SJSA1 (cell line): Measurements from ENCODE around the gene PLEKHA6. TPM values are rescaled to one million over a fixed set of nuclear protein-coding genes. Genes with fewer than 3 reads are reported as not detected.
"Not testable (repeated sequence)": the region's sequence is repeated elsewhere in the genome, so short reads cannot be mapped to it uniquely, and the experiment has no call there.

Experiments
- DNase-seq, 2 experiments: peaks; one replicate each; pipeline ENCODE4 v3.0.0-alpha.2; 2015 to 2020; ENCODE audit warnings: low spot score in 2 of 2, low read depth in 1 of 2
- H3K27ac ChIP-seq: fragments of 250-450 bp; sonication (Bioruptor Pico); 2 replicates; pipeline ENCODE4 v1.5.1; 2020; ENCODE audit warnings: mild to moderate bottlenecking, moderate library complexity
- H3K27me3 ChIP-seq: fragments of 250-450 bp; sonication (Bioruptor Pico); replicated peaks from 2 replicates; pipeline ENCODE4 v1.5.1; 2020; ENCODE audit warnings: mild to moderate bottlenecking, moderate library complexity
- H3K36me3 ChIP-seq: fragments of 250-450 bp; sonication (Bioruptor Pico); 2 replicates; pipeline ENCODE4 v1.5.1; 2020; ENCODE audit warnings: mild to moderate bottlenecking
- H3K4me1 ChIP-seq: fragments of 250-450 bp; sonication (Bioruptor Pico); replicated peaks from 2 replicates; pipeline ENCODE4 v1.6.1; 2021; ENCODE audit warnings: mild to moderate bottlenecking
- H3K4me3 ChIP-seq: fragments of 250-450 bp; sonication (Bioruptor Pico); 2 replicates; pipeline ENCODE4 v1.5.1; 2020; ENCODE audit warnings: mild to moderate bottlenecking
- H3K9me3 ChIP-seq: fragments of 250-450 bp; sonication (Bioruptor Pico); replicated peaks from 2 replicates; pipeline ENCODE4 v1.5.1; 2020; ENCODE audit warnings: mild to moderate bottlenecking
- total RNA-seq: library from RNA; depleted of rRNA; stranded (reverse); fragments of >200 nt; shearing (Covaris generic); gene quantifications from 2 replicates; pipeline ENCODE4 v1.2.3, GENCODE V29; 2014

The PLEKHA6 gene
- total RNA-seq, 1 experiment from 2014 or later, result 0.76 TPM

- Histone ChIP-seq H3K4me3 (no peak overlapping the region), H3K27me3 (no peaks in the 10 kb centered on the region), H3K36me3 (no peaks in the 10 kb centered on the region), H3K4me1 (peaks cover 32% of the 10 kb centered on the region), H3K27ac (no peak overlapping the region), H3K9me3 (no peaks in the 10 kb centered on the region)
- DNase-seq, result no peak
Observed at GRCh38 chr1:204314893-204315658, 44.7 kb downstream of the PLEKHA6 start.

- Histone ChIP-seq H3K36me3 (no peaks in the 10 kb centered on the region), H3K4me3 (no peak overlapping the region), H3K4me1 (peaks cover 27% of the 10 kb centered on the region), H3K27me3 (no peaks in the 10 kb centered on the region), H3K9me3 (no peaks in the 10 kb centered on the region), H3K27ac (no peak overlapping the region)
- DNase-seq, result no peak
Observed at GRCh38 chr1:204314171-204314892, 45.4 kb downstream of the PLEKHA6 start.

GRCh38 chr1:204313675-204314074 is 46.1 kb downstream of the PLEKHA6 start:
- Histone ChIP-seq H3K4me3 (no peak overlapping the region), H3K27me3 (no peaks in the 10 kb centered on the region), H3K9me3 (no peaks in the 10 kb centered on the region), H3K36me3 (no peaks in the 10 kb centered on the region), H3K27ac (no peak overlapping the region), H3K4me1 (peaks cover 27% of the 10 kb centered on the region)
- DNase-seq, result no peak

DNA sequence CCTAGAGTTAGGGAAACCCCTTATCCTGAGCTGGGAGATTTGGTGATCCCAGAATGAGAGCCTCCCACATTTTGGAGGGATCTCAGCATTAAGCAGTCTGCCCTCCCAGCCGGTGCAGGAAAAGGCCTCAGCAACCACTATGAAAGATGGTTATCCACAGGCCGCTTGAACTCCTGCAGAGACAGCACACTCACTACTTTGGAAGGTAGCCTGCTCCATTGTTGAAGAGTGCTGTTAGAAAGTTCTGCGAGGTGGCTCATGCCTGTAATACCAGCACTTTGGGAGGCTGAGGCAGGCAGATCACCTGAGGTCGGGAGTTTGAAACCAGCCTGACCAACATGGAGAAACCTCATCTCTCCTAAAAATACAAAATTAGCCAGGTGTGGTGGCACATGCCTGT is 48.8 kb downstream of the PLEKHA6 start:
- peaks cover 30% of the 10 kb centered on the region for H3K4me1 ChIP-seq
- H3K36me3 ChIP-seq, H3K4me3 ChIP-seq, H3K27ac ChIP-seq, H3K27me3 ChIP-seq, DNase-seq, H3K9me3 ChIP-seq: not testable (repeated sequence)

DNA sequence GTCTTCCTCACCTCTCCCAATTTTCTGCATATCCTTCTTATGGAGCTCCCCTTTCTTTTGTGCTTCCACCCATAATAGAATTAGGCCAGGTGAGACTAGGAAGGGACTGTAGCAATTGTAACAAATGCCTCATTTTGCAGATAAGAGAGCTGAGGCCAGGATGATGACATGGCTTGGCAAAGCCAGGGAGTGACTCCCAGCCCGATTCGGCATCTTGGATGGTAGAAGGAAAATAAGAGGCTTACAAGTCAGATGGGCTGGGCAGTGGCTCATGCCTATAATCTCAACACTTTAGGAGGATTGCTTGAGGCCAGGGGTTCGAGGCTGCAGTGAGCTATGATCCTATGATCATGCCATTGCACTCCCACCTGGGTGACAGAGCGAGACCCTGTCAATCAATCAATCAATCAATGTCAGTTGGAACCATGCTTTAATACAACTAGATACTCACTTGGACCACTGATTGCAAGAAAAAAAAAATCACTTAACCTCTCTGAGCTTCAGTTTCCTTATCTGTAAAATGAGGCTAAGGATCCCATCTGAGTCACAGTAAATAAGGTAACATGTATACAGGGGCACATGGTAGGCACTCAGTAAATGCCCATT is 51.6 kb downstream of the PLEKHA6 start:
- no peak overlapping the region for H3K27ac ChIP-seq
- H3K27me3 ChIP-seq, result no peaks in the 10 kb centered on the region
- H3K36me3 ChIP-seq, result no peaks in the 10 kb centered on the region
- DNase-seq, result no peak
- no peaks in the 10 kb centered on the region for H3K9me3 ChIP-seq
- peaks cover 35% of the 10 kb centered on the region for H3K4me1 ChIP-seq
- H3K4me3 ChIP-seq, result no peak overlapping the region

- no peak for DNase-seq
- Histone ChIP-seq H3K27ac (no peak overlapping the region), H3K27me3 (no peaks in the 10 kb centered on the region), H3K36me3 (no peaks in the 10 kb centered on the region), H3K4me3 (no peak overlapping the region), H3K4me1 (peaks cover 34% of the 10 kb centered on the region), H3K9me3 (no peaks in the 10 kb centered on the region)
Observed at GRCh38 chr1:204307334-204307883, 52.3 kb downstream of the PLEKHA6 start.

GRCh38 chr1:204306076-204306475 is 53.7 kb downstream of the PLEKHA6 start:
- no peaks in the 10 kb centered on the region for H3K27me3 ChIP-seq
- no peaks in the 10 kb centered on the region for H3K36me3 ChIP-seq
- H3K9me3 ChIP-seq, result no peaks in the 10 kb centered on the region
- H3K27ac ChIP-seq, result no peak overlapping the region
- peaks cover 34% of the 10 kb centered on the region for H3K4me1 ChIP-seq
- DNase-seq, result no peak
- no peak overlapping the region for H3K4me3 ChIP-seq

GRCh38 chr1:204304067-204304466 is 55.7 kb downstream of the PLEKHA6 start:
- H3K9me3 ChIP-seq, result no peaks in the 10 kb centered on the region
- peaks cover 28% of the 10 kb centered on the region for H3K4me1 ChIP-seq
- no peak overlapping the region for H3K4me3 ChIP-seq
- DNase-seq, result peak in 1 of 2 experiments; percentile 39
- H3K27me3 ChIP-seq, result no peaks in the 10 kb centered on the region
- H3K27ac ChIP-seq, result 0 out of 2 replicates have a peak overlapping the region, but pooled peaks have one; percentile 27
- H3K36me3 ChIP-seq, result no peaks in the 10 kb centered on the region

GRCh38 chr1:204302769-204303168 is 57.0 kb downstream of the PLEKHA6 start:
- no peak overlapping the region for H3K4me3 ChIP-seq
- no peaks in the 10 kb centered on the region for H3K9me3 ChIP-seq
- H3K27me3 ChIP-seq, result no peaks in the 10 kb centered on the region
- H3K4me1 ChIP-seq, result peaks cover 18% of the 10 kb centered on the region
- DNase-seq, result no peak
- H3K27ac ChIP-seq, result no peak overlapping the region
- H3K36me3 ChIP-seq, result no peaks in the 10 kb centered on the region

GRCh38 chr1:204301171-204301957 is 58.4 kb downstream of the PLEKHA6 start:
- Histone ChIP-seq H3K4me1 (peaks cover 26% of the 10 kb centered on the region), H3K27ac (no peak overlapping the region), H3K27me3 (no peaks in the 10 kb centered on the region), H3K9me3 (no peaks in the 10 kb centered on the region), H3K4me3 (no peak overlapping the region), H3K36me3 (no peaks in the 10 kb centered on the region)
- DNase-seq, result no peak

GRCh38 chr1:204299814-204300365 is 59.8 kb downstream of the PLEKHA6 start:
- Histone ChIP-seq H3K9me3 (no peaks in the 10 kb centered on the region), H3K4me3 (no peak overlapping the region), H3K4me1 (peaks cover 41% of the 10 kb centered on the region), H3K36me3 (no peaks in the 10 kb centered on the region), H3K27ac (no peak overlapping the region), H3K27me3 (no peaks in the 10 kb centered on the region)
- DNase-seq, result no peak

DNA sequence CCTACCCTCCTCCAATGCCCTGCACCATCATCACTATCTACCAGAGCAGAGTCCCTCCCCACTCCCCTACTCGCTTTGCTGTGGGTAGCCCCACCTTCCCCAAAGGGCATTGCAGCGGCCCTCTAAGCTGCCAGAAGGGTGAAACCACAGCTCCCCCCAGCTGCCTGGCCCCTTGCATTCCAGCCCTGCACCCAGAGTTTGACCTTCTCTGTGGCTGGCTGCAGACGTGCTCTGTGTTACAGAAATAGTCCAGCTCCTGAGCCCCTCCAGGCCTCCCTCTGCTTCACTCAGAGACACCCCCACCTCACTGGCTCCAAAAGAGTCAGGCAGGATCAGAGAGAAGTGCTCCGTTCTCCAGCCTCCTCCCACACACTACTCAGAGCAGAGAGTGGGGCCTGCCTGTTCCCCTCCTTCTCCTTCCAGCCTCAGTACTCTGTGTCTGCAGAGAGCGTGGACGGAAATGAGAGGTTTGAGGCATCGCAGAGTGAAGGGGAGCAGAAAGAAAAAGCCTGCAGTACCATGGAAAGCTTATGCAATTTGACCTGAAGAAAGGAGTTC is 63.2 kb downstream of the PLEKHA6 start:
- Histone ChIP-seq H3K27me3 (no peaks in the 10 kb centered on the region), H3K4me1 (peaks cover 48% of the 10 kb centered on the region), H3K27ac (no peak overlapping the region), H3K9me3 (no peaks in the 10 kb centered on the region), H3K4me3 (no peak overlapping the region), H3K36me3 (no peaks in the 10 kb centered on the region)
- peak in 1 of 2 experiments; percentile 66 for DNase-seq

GRCh38 chr1:204295671-204296070 is 64.1 kb downstream of the PLEKHA6 start:
- Histone ChIP-seq H3K4me3 (no peak overlapping the region), H3K4me1 (peaks cover 48% of the 10 kb centered on the region), H3K27me3 (no peaks in the 10 kb centered on the region), H3K36me3 (no peaks in the 10 kb centered on the region), H3K9me3 (no peaks in the 10 kb centered on the region), H3K27ac (peak overlapping the region; percentile 61)
- DNase-seq, result peak; percentile 69 to 75
